ENCODE results near the gene LINC01488.
A peak's percentile ranks its signal among the peaks of the same experiment; 100 is the strongest.

LINC01488 gene

GRCh38 chr11:69463995-69464960 lies 17.2 kb upstream of the LINC01488 start:
- no peak for DNase-seq

GRCh38 chr11:69465236-69466000 lies 16.0 kb upstream of the LINC01488 start:
- no peak for DNase-seq

GRCh38 chr11:69466039-69466438 lies 15.4 kb upstream of the LINC01488 start:
- no peak for DNase-seq

DNA sequence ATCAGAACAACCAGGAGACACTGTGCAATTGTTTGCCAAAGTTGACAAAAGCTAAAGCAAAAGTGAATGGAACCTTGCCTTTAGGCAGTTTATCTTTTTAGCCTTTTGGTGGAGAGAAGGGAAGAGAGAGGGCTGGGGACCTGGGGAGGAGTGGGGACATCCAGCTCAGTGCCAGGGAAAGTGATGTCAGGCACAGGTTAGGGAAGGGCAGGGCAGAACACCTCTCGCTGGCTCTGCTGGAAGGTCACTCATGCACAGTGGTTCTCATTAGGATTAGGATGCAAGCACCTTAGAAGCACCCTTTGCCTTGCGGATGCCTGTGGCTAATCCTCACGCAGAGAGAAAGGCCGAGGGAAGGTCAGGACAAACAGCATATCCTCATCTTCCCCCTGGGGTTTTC lies 14.3 kb upstream of the LINC01488 start:
- no peak for DNase-seq

- no peak for DNase-seq
Measured at GRCh38 chr11:69467646-69468045, 13.8 kb upstream of the LINC01488 start.

- no peak for DNase-seq
Measured at GRCh38 chr11:69468221-69468620, 13.2 kb upstream of the LINC01488 start.

DNA sequence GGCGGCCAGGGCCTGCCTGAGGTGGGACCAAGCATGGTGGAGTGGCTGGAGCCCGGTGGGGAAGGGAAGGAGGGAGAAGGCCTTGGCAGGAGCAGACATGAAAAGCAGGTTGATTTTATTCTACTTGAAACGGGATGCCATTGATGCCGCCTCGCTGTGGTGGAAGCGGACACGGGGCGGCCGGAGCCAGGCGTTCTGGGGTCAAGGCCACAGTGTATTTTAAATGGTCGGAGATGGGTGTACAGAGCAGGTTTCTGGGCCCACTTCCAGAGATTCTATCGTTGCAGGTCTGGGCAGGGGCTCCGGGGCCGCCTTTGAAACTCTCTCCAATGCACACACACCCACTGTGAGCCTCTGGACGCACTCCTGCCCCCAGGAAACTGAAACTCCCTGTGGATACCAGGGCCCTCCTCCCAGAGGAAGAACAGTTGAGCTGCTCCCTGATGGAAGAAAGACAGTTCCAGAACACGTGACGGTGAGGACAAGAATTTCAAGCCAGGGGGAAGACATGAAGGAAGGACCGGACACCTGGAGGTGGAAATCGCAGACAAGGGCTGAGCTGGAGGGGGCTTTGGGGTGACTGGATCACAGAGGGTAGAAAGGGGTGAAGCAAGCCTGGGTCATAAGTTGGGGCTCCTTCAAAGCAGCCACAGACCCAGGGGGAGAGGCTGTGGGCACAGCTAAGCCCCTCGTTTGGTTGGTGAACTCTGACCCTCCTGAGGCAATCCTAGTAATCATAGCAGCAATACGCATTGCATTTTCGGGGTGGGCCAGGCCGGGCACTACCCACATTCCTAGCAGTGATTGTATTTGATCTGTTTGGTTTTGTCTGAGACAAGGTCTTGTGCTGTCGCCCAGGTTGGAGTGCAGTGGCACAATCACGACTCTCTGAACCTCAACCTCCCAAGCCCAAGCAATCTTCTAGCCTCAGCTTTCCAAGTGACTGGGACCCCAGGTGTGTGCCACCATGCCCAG lies 12.3 kb upstream of the LINC01488 start:
- DNase-seq, result no peak

- no peak for DNase-seq
Measured at GRCh38 chr11:69470301-69470700, 11.2 kb upstream of the LINC01488 start.

- peak; percentile 79 for DNase-seq
Measured at GRCh38 chr11:69470793-69471728, 10.4 kb upstream of the LINC01488 start.

- DNase-seq, result no peak
Measured at GRCh38 chr11:69471729-69472540, 9.5 kb upstream of the LINC01488 start.

DNA sequence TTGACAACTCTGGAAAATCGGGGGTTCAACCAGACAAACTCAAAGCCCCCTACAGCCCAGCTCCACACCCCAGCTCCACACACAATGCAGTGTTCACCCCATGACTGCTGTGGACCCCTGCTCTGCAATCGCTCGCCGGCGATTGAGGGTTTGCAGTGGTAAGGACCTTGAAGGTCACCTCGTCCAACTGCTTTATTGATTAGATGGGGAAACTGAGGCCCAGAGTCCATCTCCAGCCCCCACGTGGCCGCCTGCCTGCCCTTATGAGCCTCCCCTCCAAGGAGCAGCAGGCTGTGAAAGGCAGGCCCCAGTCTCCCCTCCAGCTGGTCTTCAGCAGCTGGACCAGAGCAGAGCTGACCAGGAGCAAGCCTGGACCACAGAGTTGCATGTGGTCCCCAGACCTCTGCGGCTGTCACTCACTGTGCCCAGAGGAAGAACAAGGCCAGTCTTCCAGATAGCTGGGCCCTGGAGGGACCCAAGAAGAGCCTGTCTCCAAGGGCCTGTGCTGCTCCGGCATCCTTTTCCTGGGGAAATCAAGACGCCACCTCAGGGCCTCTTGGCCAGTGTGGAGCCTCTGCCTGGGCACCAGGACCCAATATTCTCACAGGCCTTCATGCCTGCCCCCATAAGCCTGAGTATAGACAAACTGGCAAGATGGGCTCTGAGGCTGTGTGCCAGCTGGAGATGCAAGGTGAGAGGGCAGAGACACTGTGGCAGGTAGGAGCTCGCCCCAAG lies 8.8 kb upstream of the LINC01488 start:
- no peak for DNase-seq

GRCh38 chr11:69473276-69473845 lies 8.1 kb upstream of the LINC01488 start:
- no peak for DNase-seq

DNA sequence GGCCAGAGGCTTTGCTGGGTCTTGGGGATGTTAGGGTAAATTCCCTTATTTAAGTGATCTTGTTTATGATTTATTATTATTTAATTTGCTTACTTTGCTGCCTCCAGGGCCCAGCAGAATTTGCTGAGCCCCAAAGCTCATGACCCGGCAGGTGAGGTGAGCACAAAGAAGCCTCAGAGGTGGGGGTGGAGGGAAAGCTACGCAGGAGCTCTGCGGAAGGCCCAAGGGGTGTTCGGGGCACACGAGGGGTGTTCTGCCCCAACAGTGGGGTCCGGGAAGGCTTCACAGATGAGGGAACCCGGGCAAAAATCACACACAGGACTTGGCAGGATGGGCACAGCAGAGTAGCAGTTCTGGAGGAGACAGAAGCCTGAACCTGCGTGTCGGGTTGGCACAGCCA lies 6.7 kb upstream of the LINC01488 start:
- DNase-seq, result no peak

- no peak for DNase-seq
Measured at GRCh38 chr11:69475141-69475865, 6.2 kb upstream of the LINC01488 start.

- DNase-seq, result no peak
Measured at GRCh38 chr11:69475866-69476471, 5.5 kb upstream of the LINC01488 start.

DNA sequence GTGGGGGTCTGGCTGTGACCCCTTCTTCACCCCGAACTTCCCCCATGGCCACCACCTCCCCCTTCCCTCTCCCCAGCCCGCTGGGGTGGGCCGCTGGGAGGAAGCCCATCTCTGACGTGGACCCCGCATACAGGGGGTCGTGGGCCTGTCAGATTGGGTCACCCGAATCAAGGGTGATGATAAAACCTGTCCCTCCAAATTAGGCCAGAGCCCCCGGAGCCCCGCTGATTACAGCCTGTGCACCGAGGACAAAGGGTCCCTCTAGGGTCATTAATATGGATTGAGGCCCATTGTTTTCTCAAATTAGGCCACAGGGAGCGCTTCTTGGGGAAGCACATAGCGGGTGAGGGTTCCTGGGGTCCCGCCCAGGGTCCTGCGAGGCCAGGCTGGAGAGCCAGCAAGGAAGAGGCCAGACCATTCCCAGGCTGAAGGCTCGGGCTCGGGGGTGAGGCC lies 4.9 kb upstream of the LINC01488 start:
- no peak for DNase-seq

- no peak for DNase-seq
Measured at GRCh38 chr11:69477086-69477485, 4.4 kb upstream of the LINC01488 start.
